BLaER1 (cell line): ENCODE data around the gene BMPR1A.

Source experiments
- H3K27ac ChIP-seq: shearing (Covaris generic); formaldehyde crosslinking; 2 replicates; pipeline ENCODE4 v1.8.1; 2022
- H3K27me3 ChIP-seq: shearing (Covaris generic); formaldehyde crosslinking; 2 replicates; pipeline ENCODE4 v1.8.1; 2022
- H3K36me3 ChIP-seq: shearing (Covaris generic); formaldehyde crosslinking; 2 replicates; pipeline ENCODE4 v1.8.1; 2022
- H3K4me1 ChIP-seq: shearing (Covaris generic); formaldehyde crosslinking; 2 replicates; pipeline ENCODE4 v1.8.1; 2022
- H3K4me2 ChIP-seq: shearing (Covaris generic); formaldehyde crosslinking; 2 replicates; pipeline ENCODE4 v1.8.1; 2022
- H3K4me3 ChIP-seq: shearing (Covaris generic); formaldehyde crosslinking; 2 replicates; pipeline ENCODE4 v1.8.1; 2022
- H3K9ac ChIP-seq: shearing (Covaris generic); formaldehyde crosslinking; 2 replicates; pipeline ENCODE4 v1.8.1; 2022
- H3K9me3 ChIP-seq: shearing (Covaris generic); formaldehyde crosslinking; 2 replicates; pipeline ENCODE4 v1.8.1; 2022
- H4K20me1 ChIP-seq: shearing (Covaris generic); formaldehyde crosslinking; 2 replicates; pipeline ENCODE4 v1.8.1; 2022
- Cebpa-rat ChIP-seq: shearing (Covaris generic); IDR thresholded peaks from 2 replicates; pipeline ENCODE4 v1.8.1; 2022

BMPR1A gene

GRCh38 chr10:86712317-86712707 is 44.1 kb upstream of the BMPR1A start:
- Histone ChIP-seq H3K4me3 (peak overlapping the region; percentile 73), H3K27me3 (peaks cover 8% of the 10 kb centered on the region; the same call in 1 of the 2 replicates), H3K9me3 (no peaks in the 10 kb centered on the region), H3K4me2 (peak overlapping the region; percentile 90), H3K36me3 (no peaks in the 10 kb centered on the region), H3K4me1 (peaks cover 16% of the 10 kb centered on the region), H3K27ac (peak overlapping the region; percentile 79), H3K9ac (peak overlapping the region; percentile 77), H4K20me1 (no peaks in the 10 kb centered on the region)
- no peak for TF ChIP-seq Cebpa-rat

GRCh38 chr10:86715156-86715795 is 41.1 kb upstream of the BMPR1A start:
- H3K4me2 ChIP-seq = no peak overlapping the region
- H4K20me1 ChIP-seq = no peaks in the 10 kb centered on the region
- no peak overlapping the region for H3K27ac ChIP-seq
- TF ChIP-seq Cebpa-rat = no peak
- H3K27me3 ChIP-seq = peaks cover 8% of the 10 kb centered on the region; the same call in 1 of the 2 replicates
- no peaks in the 10 kb centered on the region for H3K36me3 ChIP-seq
- no peaks in the 10 kb centered on the region for H3K9me3 ChIP-seq
- H3K9ac ChIP-seq = no peak overlapping the region
- peaks cover 16% of the 10 kb centered on the region for H3K4me1 ChIP-seq
- no peak overlapping the region for H3K4me3 ChIP-seq

- Histone ChIP-seq H3K4me2 (no peak overlapping the region), H3K36me3 (no peaks in the 10 kb centered on the region), H4K20me1 (no peaks in the 10 kb centered on the region), H3K9me3 (no peaks in the 10 kb centered on the region), H3K4me3 (no peak overlapping the region), H3K4me1 (peaks cover 11% of the 10 kb centered on the region), H3K27me3 (peaks cover 8% of the 10 kb centered on the region; the same call in 1 of the 2 replicates), H3K9ac (no peak overlapping the region), H3K27ac (no peak overlapping the region)
- TF ChIP-seq Cebpa-rat = no peak
Observed at GRCh38 chr10:86715836-86716235, 40.6 kb upstream of the BMPR1A start.

- Histone ChIP-seq H3K4me1 (peaks cover 10% of the 10 kb centered on the region), H4K20me1 (no peaks in the 10 kb centered on the region), H3K9ac (no peak overlapping the region), H3K27ac (no peak overlapping the region), H3K9me3 (no peaks in the 10 kb centered on the region), H3K36me3 (no peaks in the 10 kb centered on the region), H3K4me2 (no peak overlapping the region), H3K4me3 (no peak overlapping the region), H3K27me3 (peaks cover 8% of the 10 kb centered on the region; the same call in 1 of the 2 replicates)
- TF ChIP-seq Cebpa-rat = no peak
Observed at GRCh38 chr10:86716466-86716865, 40.0 kb upstream of the BMPR1A start.

GRCh38 chr10:86718556-86718955 is 37.9 kb upstream of the BMPR1A start:
- H3K9me3 ChIP-seq = no peaks in the 10 kb centered on the region
- H3K36me3 ChIP-seq = no peaks in the 10 kb centered on the region
- no peaks in the 10 kb centered on the region for H4K20me1 ChIP-seq
- H3K4me2 ChIP-seq = no peak overlapping the region
- H3K9ac ChIP-seq = no peak overlapping the region
- no peak overlapping the region for H3K27ac ChIP-seq
- H3K4me1 ChIP-seq = peaks cover 10% of the 10 kb centered on the region
- H3K4me3 ChIP-seq = no peak overlapping the region
- no peak for TF ChIP-seq Cebpa-rat
- no peaks in the 10 kb centered on the region for H3K27me3 ChIP-seq

GRCh38 chr10:86721232-86721631 is 35.2 kb upstream of the BMPR1A start:
- Histone ChIP-seq H3K9ac (no peak overlapping the region), H3K36me3 (no peaks in the 10 kb centered on the region), H3K27ac (no peak overlapping the region), H3K4me3 (no peak overlapping the region), H3K4me2 (no peak overlapping the region), H3K27me3 (no peaks in the 10 kb centered on the region), H4K20me1 (no peaks in the 10 kb centered on the region), H3K9me3 (no peaks in the 10 kb centered on the region), H3K4me1 (peaks cover 10% of the 10 kb centered on the region)
- no peak for TF ChIP-seq Cebpa-rat

- H3K4me3 ChIP-seq = no peak overlapping the region
- H4K20me1 ChIP-seq = no peaks in the 10 kb centered on the region
- H3K27me3 ChIP-seq = no peaks in the 10 kb centered on the region
- peak overlapping the region; percentile 28 for H3K4me2 ChIP-seq
- peaks cover 10% of the 10 kb centered on the region for H3K4me1 ChIP-seq
- no peak overlapping the region for H3K27ac ChIP-seq
- no peaks in the 10 kb centered on the region for H3K36me3 ChIP-seq
- no peak for TF ChIP-seq Cebpa-rat
- no peak overlapping the region for H3K9ac ChIP-seq
- H3K9me3 ChIP-seq = no peaks in the 10 kb centered on the region
Observed at GRCh38 chr10:86723009-86723408, 33.4 kb upstream of the BMPR1A start.

GRCh38 chr10:86724445-86724844 is 32.0 kb upstream of the BMPR1A start:
- Histone ChIP-seq H3K4me2 (no peak overlapping the region), H3K27me3 (no peaks in the 10 kb centered on the region), H3K9ac (no peak overlapping the region), H3K4me1 (peaks cover 10% of the 10 kb centered on the region), H3K4me3 (no peak overlapping the region), H3K9me3 (no peaks in the 10 kb centered on the region), H3K36me3 (no peaks in the 10 kb centered on the region), H4K20me1 (no peaks in the 10 kb centered on the region), H3K27ac (no peak overlapping the region)
- no peak for TF ChIP-seq Cebpa-rat

GRCh38 chr10:86725980-86726676 is 30.3 kb upstream of the BMPR1A start:
- H3K9me3 ChIP-seq = no peaks in the 10 kb centered on the region
- H3K27me3 ChIP-seq = no peaks in the 10 kb centered on the region
- H3K4me3 ChIP-seq = no peak overlapping the region
- H3K27ac ChIP-seq = no peak overlapping the region
- TF ChIP-seq Cebpa-rat = no peak
- peaks cover 10% of the 10 kb centered on the region for H3K4me1 ChIP-seq
- no peaks in the 10 kb centered on the region for H3K36me3 ChIP-seq
- no peak overlapping the region for H3K9ac ChIP-seq
- H4K20me1 ChIP-seq = no peaks in the 10 kb centered on the region
- H3K4me2 ChIP-seq = no peak overlapping the region

- Histone ChIP-seq H3K27me3 (no peaks in the 10 kb centered on the region), H3K9ac (no peak overlapping the region), H3K27ac (no peak overlapping the region), H3K36me3 (no peaks in the 10 kb centered on the region), H3K4me3 (no peak overlapping the region), H3K9me3 (no peaks in the 10 kb centered on the region), H3K4me2 (no peak overlapping the region), H4K20me1 (no peaks in the 10 kb centered on the region), H3K4me1 (peaks cover 10% of the 10 kb centered on the region)
- TF ChIP-seq Cebpa-rat = no peak
Observed at GRCh38 chr10:86726677-86726999, 29.8 kb upstream of the BMPR1A start.
